Kidney tubule cell (primary cell): ENCODE results near the gene SPEF2.
A peak's percentile ranks its signal among the peaks of the same experiment; 100 is the strongest.
"Not testable (repeated sequence)": the region's sequence is repeated elsewhere in the genome, so short reads cannot be mapped to it uniquely, and the experiment has no call there.

ENCODE experiments used
- DNase-seq: peaks from one replicate; pipeline ENCODE4 v3.0.0-alpha.2; 2018; ENCODE audit warnings: low spot score

The SPEF2 gene

DNA sequence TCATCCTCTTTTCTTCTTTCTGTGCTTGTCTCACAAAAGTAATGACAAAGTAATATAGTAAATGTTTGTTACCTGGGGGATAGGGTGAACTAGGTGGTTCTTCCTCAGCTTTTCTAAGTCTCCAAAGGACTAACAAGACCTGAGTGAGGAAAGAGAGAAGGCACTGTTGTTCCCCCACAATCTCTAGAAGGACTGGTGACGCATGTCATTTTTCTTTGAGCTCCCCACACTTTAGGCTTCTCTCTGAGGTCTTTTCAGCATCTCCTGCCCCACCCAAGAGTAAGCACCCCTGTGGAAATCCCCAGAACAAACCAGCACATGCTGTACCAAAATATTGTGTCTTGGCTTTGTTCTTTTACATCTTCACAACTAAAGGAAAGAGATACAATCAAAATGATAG is 236.6 kb downstream of the SPEF2 start:
- DNase-seq = no peak

DNA sequence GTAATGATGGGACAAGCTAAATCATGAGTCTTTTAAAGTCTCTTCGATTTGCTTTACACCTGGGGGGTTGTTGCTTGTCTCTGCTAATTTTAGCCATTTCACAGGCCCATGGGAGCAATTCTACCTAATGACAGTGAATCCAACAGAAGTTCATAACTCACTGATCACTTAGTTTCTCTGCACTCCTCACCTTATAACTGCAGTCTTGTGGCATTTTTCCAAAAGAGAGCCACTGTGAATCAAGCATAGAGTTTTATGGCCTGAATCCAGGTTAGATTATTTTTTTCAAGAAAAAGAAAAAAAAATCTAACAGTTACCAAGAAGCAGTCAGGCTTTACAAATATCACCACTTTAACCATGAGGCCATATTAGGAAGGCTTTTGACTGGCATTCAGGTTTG is 237.5 kb downstream of the SPEF2 start:
- DNase-seq = peak; percentile 56

DNA sequence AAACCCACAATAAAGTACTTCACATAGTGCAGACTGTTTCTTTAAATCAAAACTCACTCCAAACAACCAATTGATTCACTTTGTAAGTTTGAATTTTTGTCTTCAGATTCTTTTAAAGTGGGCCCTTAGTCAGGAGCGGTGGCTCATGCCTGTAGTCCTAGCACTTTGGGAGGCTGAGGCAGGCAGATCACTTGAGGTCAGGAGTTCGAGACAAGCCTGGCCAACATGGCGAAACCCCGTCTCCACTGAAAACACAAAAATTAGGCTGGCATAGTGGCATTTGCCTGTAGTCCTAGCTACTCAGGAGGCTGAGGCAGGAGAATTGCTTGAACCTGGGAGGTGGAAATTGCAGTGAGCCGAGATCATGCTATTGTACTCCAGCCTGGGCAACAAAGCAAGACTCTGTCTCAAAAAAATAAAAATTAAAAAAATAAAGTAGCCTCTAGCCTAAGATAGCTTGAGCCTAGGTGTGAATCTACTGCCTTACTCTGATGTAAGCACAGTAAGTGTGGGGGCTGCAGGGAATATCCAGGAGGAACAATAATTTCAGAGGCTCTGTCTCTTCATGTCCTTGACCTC is 238.6 kb downstream of the SPEF2 start:
- DNase-seq = not testable (repeated sequence)

DNA sequence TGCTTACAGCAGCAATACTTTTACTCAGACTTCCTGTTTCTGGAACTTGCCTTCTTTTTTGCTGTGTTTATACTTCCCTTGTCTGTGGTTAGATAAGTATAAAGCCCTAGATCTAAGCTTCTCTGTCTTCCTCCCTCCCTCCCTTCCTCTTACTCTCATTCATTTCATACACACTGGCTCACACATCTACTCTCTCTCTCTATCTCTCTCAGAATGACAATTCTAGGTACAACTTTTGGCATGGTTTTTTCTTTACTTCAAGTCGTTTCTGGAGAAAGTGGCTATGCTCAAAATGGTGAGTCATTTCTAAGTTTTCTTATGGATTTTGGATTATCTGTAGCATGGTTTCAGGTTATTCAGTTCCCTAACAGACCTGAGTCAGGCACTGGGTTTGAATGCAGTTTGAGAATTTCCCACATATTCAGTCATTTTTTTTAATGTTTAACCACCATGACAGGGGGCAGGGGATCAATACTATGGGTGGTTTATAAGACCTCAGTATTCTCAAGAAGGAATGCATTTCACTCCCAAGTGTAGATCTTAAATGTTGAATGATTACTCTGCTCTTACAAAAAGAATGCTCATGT is 239.2 kb downstream of the SPEF2 start, which contains the start of gene IL7R:
Gene IL7R (plus strand): TSS at position 127 of the 587 bp plus-strand sequence. CDS start 87 bp downstream, at position 214.
- peak; percentile 59 for DNase-seq

DNA sequence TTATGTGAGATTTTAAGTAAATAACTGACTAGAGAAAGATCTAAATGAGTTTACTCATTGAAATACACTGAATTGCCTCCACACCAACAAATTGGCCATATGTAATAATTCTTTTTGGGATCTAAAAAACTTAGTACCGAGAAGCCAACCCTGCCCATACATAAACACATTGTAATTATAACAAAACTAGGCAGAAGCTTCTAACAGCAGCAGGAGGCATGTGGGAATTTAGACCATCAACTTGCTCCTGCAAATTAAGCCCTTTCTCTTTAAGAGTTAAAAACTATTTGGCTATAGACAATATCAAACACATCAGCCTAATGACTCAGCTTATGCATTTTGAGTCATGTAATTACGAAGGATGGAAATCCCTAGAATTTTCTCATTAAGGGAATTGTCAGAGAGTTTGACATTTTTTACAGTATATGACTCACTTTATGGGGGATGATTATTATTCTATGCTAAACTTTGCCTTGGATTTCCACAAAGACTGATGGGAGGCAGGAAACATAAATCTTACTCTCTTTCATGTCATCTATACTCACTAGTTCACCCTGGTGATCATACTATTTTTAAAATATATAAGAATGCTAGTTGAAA is 240.0 kb downstream of the SPEF2 start:
- peak; percentile 89 for DNase-seq

DNA sequence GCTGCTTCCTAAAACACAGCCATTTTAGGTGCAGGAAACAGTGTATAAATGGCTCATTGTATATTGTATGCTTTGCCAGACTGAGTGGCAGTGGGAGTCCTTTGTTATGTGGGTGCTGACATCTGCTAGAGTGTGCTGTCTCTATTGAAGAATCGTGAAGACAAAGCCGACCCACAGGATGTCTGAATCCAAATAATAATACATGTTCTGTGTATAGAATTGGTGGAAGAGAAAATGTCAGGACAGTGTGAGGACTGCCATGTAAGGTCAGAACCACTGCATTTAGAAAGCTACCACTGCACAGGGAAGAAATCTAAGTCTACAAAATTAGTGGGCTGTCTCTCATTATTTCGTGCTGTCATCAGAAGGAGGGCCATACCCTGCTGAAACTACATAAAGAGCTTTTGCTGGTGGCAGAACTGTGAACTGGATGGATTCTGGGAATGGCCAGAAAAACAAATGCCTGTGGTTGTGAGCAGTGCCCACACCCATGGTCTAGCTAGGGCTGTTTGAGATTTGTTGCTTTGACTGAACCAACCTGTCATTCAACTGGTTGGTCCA is 241.5 kb downstream of the SPEF2 start:
- peak; percentile 22 for DNase-seq

DNA sequence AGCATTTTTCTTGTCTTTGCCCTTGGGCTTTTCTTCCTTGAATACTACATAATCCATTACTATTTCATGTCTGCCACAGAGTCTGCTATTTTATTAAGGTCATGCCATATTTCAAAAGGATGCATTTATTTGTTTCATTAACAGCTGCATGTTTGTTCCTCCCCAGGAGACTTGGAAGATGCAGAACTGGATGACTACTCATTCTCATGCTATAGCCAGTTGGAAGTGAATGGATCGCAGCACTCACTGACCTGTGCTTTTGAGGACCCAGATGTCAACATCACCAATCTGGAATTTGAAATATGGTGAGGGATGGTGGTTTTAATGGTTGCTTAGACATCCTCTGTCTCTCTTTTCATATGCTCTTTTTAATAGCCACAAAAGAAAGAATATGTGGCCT is 243.0 kb downstream of the SPEF2 start:
- no peak for DNase-seq

DNA sequence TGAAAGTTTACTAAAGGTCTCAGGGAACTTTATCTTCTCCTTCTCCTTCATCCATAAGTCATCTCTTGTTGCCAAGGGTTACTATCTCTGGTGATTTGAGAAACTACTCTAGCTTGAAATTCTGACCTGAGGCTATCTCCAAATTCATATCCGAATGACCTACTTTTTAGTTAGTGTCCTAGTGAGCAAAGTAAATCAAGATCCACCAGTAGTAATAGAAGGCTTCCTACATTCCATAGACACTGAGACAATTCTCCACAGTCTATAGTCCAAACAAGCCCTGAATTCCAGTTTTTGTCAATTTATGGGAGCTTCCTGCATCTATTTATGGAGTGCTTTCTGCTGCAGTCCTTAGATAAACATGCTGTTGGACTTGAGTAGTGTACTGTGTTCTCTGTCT is 244.1 kb downstream of the SPEF2 start:
- DNase-seq = no peak

DNA sequence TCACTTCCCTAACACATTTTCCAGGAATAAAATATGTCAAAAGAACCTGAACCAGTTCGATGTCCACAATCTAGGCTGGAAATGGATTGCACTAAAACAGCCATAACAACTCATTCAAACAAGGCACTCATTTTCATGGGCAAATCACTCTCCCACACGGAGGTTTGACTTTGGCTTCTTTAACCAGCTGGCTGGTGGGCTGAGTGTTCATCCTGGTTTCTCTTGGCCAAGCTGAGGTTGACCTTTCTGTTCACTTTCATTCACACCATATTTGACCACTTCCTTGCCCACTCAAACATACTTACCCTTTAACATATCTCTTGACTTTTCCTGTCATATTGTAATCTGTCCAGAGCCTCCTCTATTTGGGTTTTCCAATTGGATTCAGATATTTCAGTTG is 244.5 kb downstream of the SPEF2 start:
- no peak for DNase-seq

DNA sequence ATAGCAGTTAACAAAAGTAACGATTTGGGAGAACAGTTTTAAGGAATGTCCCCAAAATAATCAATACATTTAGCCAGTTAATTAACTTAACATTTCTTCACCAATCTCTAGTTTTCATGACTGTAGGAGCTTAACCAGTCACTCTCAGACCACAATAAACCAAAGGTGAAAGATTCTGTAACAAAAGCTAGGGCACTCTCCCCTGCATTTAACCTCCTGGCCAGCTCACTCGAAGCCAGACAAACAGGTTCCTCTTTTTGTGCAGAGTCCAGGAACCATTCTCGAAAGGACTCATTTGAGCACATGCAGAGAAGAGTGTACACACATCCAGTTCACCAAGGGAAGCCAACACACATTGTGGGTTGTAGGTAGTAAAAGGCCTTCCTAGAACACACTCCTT is 245.5 kb downstream of the SPEF2 start:
- DNase-seq = no peak
